Ovary (tissue), 3 donors: Measurements from ENCODE around the gene SRSF3.

Experiments used
- CTCF ChIP-seq, 3 donors: fragments of 450-650 bp in 2 of 3; fragments of 200-600 bp in 1 of 3; IDR thresholded peaks; one replicate each; pipeline versions ENCODE4 v1.5.1 to v1.8.0; 2016 to 2022; ENCODE audit warnings: antibody characterized with exemption in 3 of 3, mild to moderate bottlenecking in 1 of 3
- POLR2A ChIP-seq: fragments of 450-650 bp; IDR thresholded peaks from one replicate; pipeline ENCODE4 v1.6.1; 2017; ENCODE audit warnings: antibody characterized with exemption, mild to moderate bottlenecking, moderate library complexity
- donor health status: DM: no; HTN: no; CAD: no.

- TF ChIP-seq CTCF (IDR thresholded peaks at IDR 0.05) (no peak), POLR2A (peak; percentile 98)
Measured at GRCh38 chr6:36546920-36547645, 47.1 kb upstream of the SRSF3 start, which contains the start of gene STK38.
